ENCODE data around the gene MPP4.
"Not testable (repeated sequence)": the region's sequence is repeated elsewhere in the genome, so short reads cannot be mapped to it uniquely, and the experiment has no call there.

MPP4 gene

GRCh38 chr2:201699416-201699815 is 972 bp upstream of the MPP4 start:
- Mint-ChIP-seq H3K36me3 (ENCODE audit: low read depth) (peaks cover 34% of the 10 kb centered on the region), H3K27me3 (no peaks in the 10 kb centered on the region), H3K4me1 (ENCODE audit: low read depth) (no peaks in the 10 kb centered on the region), H3K9me3 (no peaks in the 10 kb centered on the region), H3K27ac (no peak overlapping the region), H3K4me3 (no peak overlapping the region)
- intact Hi-C loops (cut with micrococcal nuclease), result no loop called here

- H3K4me1 Mint-ChIP-seq (ENCODE audit: low read depth), result no peaks in the 10 kb centered on the region
- no peak overlapping the region for H3K4me3 Mint-ChIP-seq
- H3K27ac Mint-ChIP-seq, result no peak overlapping the region
- intact Hi-C loops (cut with micrococcal nuclease), result no loop called here
- no peaks in the 10 kb centered on the region for H3K27me3 Mint-ChIP-seq
- no peaks in the 10 kb centered on the region for H3K9me3 Mint-ChIP-seq
- H3K36me3 Mint-ChIP-seq (ENCODE audit: low read depth), result peaks cover 19% of the 10 kb centered on the region
These were observed 545 bp downstream of the MPP4 start for GRCh38 chr2:201697899-201698298.

- no peak overlapping the region for H3K4me3 Mint-ChIP-seq
- H3K27me3 Mint-ChIP-seq, result no peaks in the 10 kb centered on the region
- no peaks in the 10 kb centered on the region for H3K4me1 Mint-ChIP-seq (ENCODE audit: low read depth)
- peaks cover 9% of the 10 kb centered on the region for H3K36me3 Mint-ChIP-seq (ENCODE audit: low read depth)
- H3K27ac Mint-ChIP-seq, result no peak overlapping the region
- intact Hi-C loops (cut with micrococcal nuclease), result no loop called here
- H3K9me3 Mint-ChIP-seq, result no peaks in the 10 kb centered on the region
These were observed 2.2 kb downstream of the MPP4 start for GRCh38 chr2:201696151-201696659.

GRCh38 chr2:201685156-201685555 is 13.3 kb downstream of the MPP4 start:
- Mint-ChIP-seq H3K36me3 (ENCODE audit: low read depth) (no peaks in the 10 kb centered on the region), H3K27ac (no peak overlapping the region), H3K27me3 (peaks cover 2% of the 10 kb centered on the region), H3K9me3 (no peaks in the 10 kb centered on the region), H3K4me3 (no peak overlapping the region), H3K4me1 (ENCODE audit: low read depth) (no peaks in the 10 kb centered on the region)
- intact Hi-C loops (cut with micrococcal nuclease), result no loop called here

GRCh38 chr2:201680743-201681142 is 17.7 kb downstream of the MPP4 start:
- H3K27ac Mint-ChIP-seq, result no peak overlapping the region
- H3K9me3 Mint-ChIP-seq, result no peaks in the 10 kb centered on the region
- H3K36me3 Mint-ChIP-seq (ENCODE audit: low read depth), result no peaks in the 10 kb centered on the region
- H3K27me3 Mint-ChIP-seq, result peaks cover 2% of the 10 kb centered on the region
- H3K4me3 Mint-ChIP-seq, result no peak overlapping the region
- intact Hi-C loops (cut with micrococcal nuclease), result no loop called here
- no peaks in the 10 kb centered on the region for H3K4me1 Mint-ChIP-seq (ENCODE audit: low read depth)

- Mint-ChIP-seq H3K4me3 (no peak overlapping the region), H3K9me3 (no peaks in the 10 kb centered on the region)
These were observed 20.0 kb downstream of the MPP4 start for GRCh38 chr2:201678401-201678800.

GRCh38 chr2:201675454-201675853 is 23.0 kb downstream of the MPP4 start:
- Mint-ChIP-seq H3K4me3 (no peak overlapping the region), H3K4me1 (ENCODE audit: low read depth) (no peaks in the 10 kb centered on the region), H3K36me3 (ENCODE audit: low read depth) (no peaks in the 10 kb centered on the region), H3K9me3 (no peaks in the 10 kb centered on the region), H3K27ac (no peak overlapping the region), H3K27me3 (no peaks in the 10 kb centered on the region)
- intact Hi-C loops (cut with micrococcal nuclease), result no loop called here

More at GRCh38 chr2:201678401-201678800, 20.0 kb downstream of the MPP4 start:
- intact Hi-C loops (cut with micrococcal nuclease), result no loop called here
- H3K27ac Mint-ChIP-seq, result no peak overlapping the region
- H3K27me3 Mint-ChIP-seq, result no peaks in the 10 kb centered on the region
- no peaks in the 10 kb centered on the region for H3K4me1 Mint-ChIP-seq (ENCODE audit: low read depth)
- H3K36me3 Mint-ChIP-seq (ENCODE audit: low read depth), result no peaks in the 10 kb centered on the region

GRCh38 chr2:201674794-201675193 is 23.6 kb downstream of the MPP4 start:
- Mint-ChIP-seq H3K36me3 (ENCODE audit: low read depth) (no peaks in the 10 kb centered on the region), H3K27ac (no peak overlapping the region), H3K4me1 (ENCODE audit: low read depth) (no peaks in the 10 kb centered on the region), H3K4me3 (no peak overlapping the region), H3K27me3 (no peaks in the 10 kb centered on the region), H3K9me3 (no peaks in the 10 kb centered on the region)
- intact Hi-C loops (cut with micrococcal nuclease), result no loop called here

GRCh38 chr2:201674298-201674697 is 24.1 kb downstream of the MPP4 start:
- Mint-ChIP-seq H3K4me1 (ENCODE audit: low read depth) (no peaks in the 10 kb centered on the region), H3K9me3 (no peaks in the 10 kb centered on the region), H3K27me3 (no peaks in the 10 kb centered on the region), H3K36me3 (ENCODE audit: low read depth) (no peaks in the 10 kb centered on the region), H3K27ac (no peak overlapping the region), H3K4me3 (no peak overlapping the region)
- intact Hi-C loops (cut with micrococcal nuclease), result no loop called here

GRCh38 chr2:201673546-201673945 is 24.9 kb downstream of the MPP4 start:
- H3K9me3 Mint-ChIP-seq, result no peaks in the 10 kb centered on the region
- H3K4me3 Mint-ChIP-seq, result no peak overlapping the region
- no peaks in the 10 kb centered on the region for H3K27me3 Mint-ChIP-seq
- H3K4me1 Mint-ChIP-seq (ENCODE audit: low read depth), result no peaks in the 10 kb centered on the region
- no peak overlapping the region for H3K27ac Mint-ChIP-seq
- intact Hi-C loops (cut with micrococcal nuclease), result no loop called here
- no peaks in the 10 kb centered on the region for H3K36me3 Mint-ChIP-seq (ENCODE audit: low read depth)

- H3K4me3 Mint-ChIP-seq; intact Hi-C loops (cut with micrococcal nuclease); H3K27me3 Mint-ChIP-seq; H3K27ac Mint-ChIP-seq; H3K36me3 Mint-ChIP-seq (ENCODE audit: low read depth); H3K4me1 Mint-ChIP-seq (ENCODE audit: low read depth); H3K9me3 Mint-ChIP-seq: not testable (repeated sequence)
These were observed 27.2 kb downstream of the MPP4 start for GRCh38 chr2:201671205-201671604.

GRCh38 chr2:201669865-201670264 is 28.6 kb downstream of the MPP4 start:
- H3K27me3 Mint-ChIP-seq, result no peaks in the 10 kb centered on the region
- H3K4me3 Mint-ChIP-seq, result no peak overlapping the region
- H3K4me1 Mint-ChIP-seq (ENCODE audit: low read depth), result no peaks in the 10 kb centered on the region
- no peaks in the 10 kb centered on the region for H3K9me3 Mint-ChIP-seq
- intact Hi-C loops (cut with micrococcal nuclease), result no loop called here
- H3K36me3 Mint-ChIP-seq (ENCODE audit: low read depth), result no peaks in the 10 kb centered on the region
- H3K27ac Mint-ChIP-seq, result no peak overlapping the region

- Mint-ChIP-seq H3K36me3 (ENCODE audit: low read depth) (no peaks in the 10 kb centered on the region), H3K27me3 (no peaks in the 10 kb centered on the region), H3K27ac (no peak overlapping the region), H3K4me1 (ENCODE audit: low read depth) (no peaks in the 10 kb centered on the region), H3K4me3 (no peak overlapping the region), H3K9me3 (no peaks in the 10 kb centered on the region)
- intact Hi-C loops (cut with micrococcal nuclease), result no loop called here
These were observed 30.0 kb downstream of the MPP4 start for GRCh38 chr2:201668402-201668910.

GRCh38 chr2:201664334-201664733 is 34.1 kb downstream of the MPP4 start:
- Mint-ChIP-seq H3K27me3 (no peaks in the 10 kb centered on the region), H3K4me1 (ENCODE audit: low read depth) (peaks cover 14% of the 10 kb centered on the region), H3K4me3 (no peak overlapping the region), H3K36me3 (ENCODE audit: low read depth) (no peaks in the 10 kb centered on the region), H3K27ac (no peak overlapping the region), H3K9me3 (no peaks in the 10 kb centered on the region)
- intact Hi-C loops (cut with micrococcal nuclease), result no loop called here

- H3K27me3 Mint-ChIP-seq, result no peaks in the 10 kb centered on the region
- H3K4me1 Mint-ChIP-seq (ENCODE audit: low read depth), result peaks cover 14% of the 10 kb centered on the region
These were observed 37.1 kb downstream of the MPP4 start for GRCh38 chr2:201661366-201661765.

More at GRCh38 chr2:201661366-201661765, 37.1 kb downstream of the MPP4 start:
- Mint-ChIP-seq H3K36me3 (ENCODE audit: low read depth) (no peaks in the 10 kb centered on the region), H3K27ac (no peak overlapping the region), H3K9me3 (no peaks in the 10 kb centered on the region), H3K4me3 (no peak overlapping the region)
- intact Hi-C loops (cut with micrococcal nuclease), result no loop called here
